Measurements from ENCODE around the gene SERINC5.

Gene SERINC5

DNA sequence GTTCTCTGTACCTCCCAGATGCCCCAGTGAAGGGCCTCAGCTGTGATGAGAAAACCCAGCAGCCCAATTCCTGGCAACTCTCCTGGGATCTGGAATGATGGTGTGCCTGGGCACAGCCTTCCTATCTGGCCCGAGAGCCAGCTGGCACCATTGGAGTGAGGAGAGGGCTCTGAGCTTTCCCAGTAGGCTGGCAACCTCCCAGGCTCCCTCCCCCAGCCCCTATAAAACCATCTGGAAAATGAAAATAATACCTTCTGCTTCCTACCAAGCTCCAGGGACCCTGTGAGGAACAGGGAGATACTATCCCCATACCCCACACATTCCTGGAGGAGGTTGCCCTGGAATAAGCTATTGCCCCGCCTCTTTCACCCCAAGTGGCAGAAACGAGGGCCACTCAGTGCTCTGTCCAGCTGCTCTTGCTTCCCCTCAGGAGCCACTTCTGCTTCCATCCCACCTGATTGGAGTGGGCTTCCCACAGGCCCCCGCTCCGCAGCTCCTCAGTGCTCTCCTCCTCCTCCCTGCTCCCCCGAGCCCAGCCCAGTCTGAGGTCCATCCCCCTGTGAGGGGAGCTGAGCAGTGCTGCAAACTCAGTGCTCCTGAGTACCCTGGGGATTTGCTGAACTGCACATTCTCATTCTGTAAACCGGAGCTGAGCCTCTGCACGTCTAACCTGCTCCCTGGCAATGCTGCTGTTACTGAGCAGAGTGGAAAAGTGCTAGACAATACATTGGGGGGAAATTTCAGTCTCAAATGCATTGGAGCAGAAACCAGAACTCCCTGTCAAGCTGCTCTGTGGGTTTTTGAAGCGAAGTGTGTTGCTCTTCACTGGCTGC, 146.0 kb downstream of the SERINC5 start:
- in situ Hi-C loops (cut with MboI; ENCODE audit: low sequenced_read_pairs, unreplicated experiment) = loop anchor here (25.0 kb wide), 1 partner anchor 552 kb away; the partner anchor contains the start of genes DHFR and MSH3
- no peak for DNase-seq (ENCODE audit: low spot score)
- TF ChIP-seq, protein P1, sequence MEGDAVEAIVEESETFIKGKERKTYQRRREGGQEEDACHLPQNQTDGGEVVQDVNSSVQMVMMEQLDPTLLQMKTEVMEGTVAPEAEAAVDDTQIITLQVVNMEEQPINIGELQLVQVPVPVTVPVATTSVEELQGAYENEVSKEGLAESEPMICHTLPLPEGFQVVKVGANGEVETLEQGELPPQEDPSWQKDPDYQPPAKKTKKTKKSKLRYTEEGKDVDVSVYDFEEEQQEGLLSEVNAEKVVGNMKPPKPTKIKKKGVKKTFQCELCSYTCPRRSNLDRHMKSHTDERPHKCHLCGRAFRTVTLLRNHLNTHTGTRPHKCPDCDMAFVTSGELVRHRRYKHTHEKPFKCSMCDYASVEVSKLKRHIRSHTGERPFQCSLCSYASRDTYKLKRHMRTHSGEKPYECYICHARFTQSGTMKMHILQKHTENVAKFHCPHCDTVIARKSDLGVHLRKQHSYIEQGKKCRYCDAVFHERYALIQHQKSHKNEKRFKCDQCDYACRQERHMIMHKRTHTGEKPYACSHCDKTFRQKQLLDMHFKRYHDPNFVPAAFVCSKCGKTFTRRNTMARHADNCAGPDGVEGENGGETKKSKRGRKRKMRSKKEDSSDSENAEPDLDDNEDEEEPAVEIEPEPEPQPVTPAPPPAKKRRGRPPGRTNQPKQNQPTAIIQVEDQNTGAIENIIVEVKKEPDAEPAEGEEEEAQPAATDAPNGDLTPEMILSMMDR (IDR thresholded peaks at IDR 0.05; ENCODE audit: borderline replicate concordance, control extremely low read depth, extremely low read depth, insufficient read depth, missing control alignments) = no peak

DNA sequence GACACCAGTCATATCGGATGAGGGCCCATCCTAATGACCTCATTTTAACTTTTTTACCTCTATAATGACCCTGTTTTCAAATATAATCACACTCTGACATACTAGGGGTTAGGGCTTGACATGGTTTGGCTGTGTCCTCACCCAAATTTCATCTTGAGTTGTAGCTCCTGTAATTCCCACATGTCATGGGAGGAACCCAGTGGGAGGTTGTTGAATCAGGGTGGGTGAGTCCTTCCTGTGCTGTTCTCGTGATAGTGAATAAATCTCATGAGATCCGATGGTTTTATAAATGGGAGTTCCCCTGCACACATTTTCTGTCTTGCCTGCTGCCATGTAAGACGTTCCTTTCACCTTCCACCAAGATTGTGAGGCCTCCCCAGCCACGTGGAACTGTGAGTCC, 148.9 kb downstream of the SERINC5 start:
- in situ Hi-C loops (cut with MboI; ENCODE audit: low sequenced_read_pairs, unreplicated experiment) = loop anchor here (25.0 kb wide), 1 partner anchor 555 kb away; the partner anchor contains the start of genes DHFR and MSH3
- DNase-seq (ENCODE audit: low spot score) = no peak
- TF ChIP-seq, protein P1 (IDR thresholded peaks at IDR 0.05; ENCODE audit: borderline replicate concordance, control extremely low read depth, extremely low read depth, insufficient read depth, missing control alignments) = no peak

DNA sequence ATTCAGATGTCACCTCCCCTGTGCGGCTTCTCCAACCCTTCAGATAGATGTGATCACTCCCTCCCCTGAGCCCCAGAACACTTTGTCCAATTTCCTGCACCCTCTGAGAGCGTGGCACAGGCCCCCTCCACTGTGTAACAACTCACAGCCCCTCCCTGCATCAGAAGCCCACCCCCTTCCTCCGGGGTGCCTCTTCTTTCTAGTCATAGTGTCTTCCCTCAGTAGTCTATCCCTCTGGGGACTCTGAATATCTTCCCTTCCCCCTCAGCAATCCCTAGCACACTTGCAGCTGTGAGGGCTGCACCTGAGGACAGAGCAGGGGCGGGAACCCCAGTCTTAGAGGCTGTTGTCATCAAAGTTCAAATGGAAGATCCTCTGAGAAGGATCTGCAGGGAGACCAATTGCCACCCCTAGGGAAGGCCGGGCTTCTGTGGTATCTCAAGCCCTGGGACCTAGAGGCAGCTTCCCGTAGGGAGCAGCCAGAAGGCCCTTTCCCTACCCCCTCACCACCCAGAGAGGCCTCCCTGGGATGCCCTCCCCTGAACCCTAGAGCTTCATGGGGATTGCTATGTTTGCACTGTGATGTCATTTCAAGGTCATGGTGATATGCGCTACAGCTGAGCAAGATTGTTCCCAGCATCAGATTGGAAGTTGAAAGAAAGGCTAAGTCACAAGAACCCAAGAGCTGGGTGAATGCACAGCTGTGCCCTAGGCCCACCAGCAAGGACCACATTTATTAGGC, 150.0 kb downstream of the SERINC5 start:
- in situ Hi-C loops (cut with MboI; ENCODE audit: low sequenced_read_pairs, unreplicated experiment) = loop anchor here (25.0 kb wide), 1 partner anchor 556 kb away; the partner anchor contains the start of genes DHFR and MSH3
- TF ChIP-seq, protein P1 (IDR thresholded peaks at IDR 0.05; ENCODE audit: borderline replicate concordance, control extremely low read depth, extremely low read depth, insufficient read depth, missing control alignments) = no peak
- DNase-seq (ENCODE audit: low spot score) = no peak

DNA sequence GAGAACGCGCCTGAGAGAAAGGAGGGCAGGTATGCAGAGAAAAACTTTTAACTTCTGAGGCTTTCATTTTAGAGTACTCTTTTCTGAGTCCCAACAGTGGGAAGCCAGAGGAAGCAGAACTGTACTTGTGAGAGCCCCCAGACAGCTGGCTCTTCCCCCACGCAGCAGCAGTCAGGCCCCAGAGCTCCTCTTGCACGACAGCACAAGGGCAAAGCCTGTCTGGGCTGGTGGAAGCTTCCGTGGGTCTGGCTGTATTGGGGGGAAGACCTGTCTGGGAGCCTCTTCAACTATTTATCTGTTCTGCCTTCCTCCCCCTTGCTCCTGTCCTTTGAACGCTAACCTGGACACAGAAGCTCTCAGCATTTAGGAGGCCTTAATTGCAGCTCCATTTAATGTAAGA, 152.5 kb downstream of the SERINC5 start:
- no peak for DNase-seq (ENCODE audit: low spot score)
- in situ Hi-C loops (cut with MboI; ENCODE audit: low sequenced_read_pairs, unreplicated experiment) = loop anchor here (25.0 kb wide), 1 partner anchor 559 kb away; the partner anchor contains the start of genes DHFR and MSH3
- TF ChIP-seq, protein P1 (IDR thresholded peaks at IDR 0.05; ENCODE audit: borderline replicate concordance, control extremely low read depth, extremely low read depth, insufficient read depth, missing control alignments) = no peak

DNA sequence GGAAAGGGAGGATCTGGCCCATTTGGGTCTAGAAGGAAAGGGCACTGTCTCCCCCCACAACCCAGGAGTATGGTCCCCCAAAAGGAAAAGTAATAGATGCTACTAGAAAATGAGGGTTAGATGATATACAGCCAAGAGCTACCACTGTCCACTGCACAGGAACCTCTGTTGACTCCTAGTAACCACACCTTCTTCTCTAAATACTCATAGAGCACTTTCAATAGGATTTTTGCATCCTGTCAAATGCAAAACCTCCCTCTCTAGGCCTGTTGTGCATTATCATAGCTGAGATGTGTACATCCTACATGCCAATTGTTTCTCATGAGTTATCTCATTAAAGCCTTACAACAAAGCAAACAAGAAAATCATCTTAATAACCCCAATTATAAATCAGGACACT, 153.9 kb downstream of the SERINC5 start:
- in situ Hi-C loops (cut with MboI; ENCODE audit: low sequenced_read_pairs, unreplicated experiment) = loop anchor here (25.0 kb wide), 1 partner anchor 560 kb away; the partner anchor contains the start of genes DHFR and MSH3
- DNase-seq (ENCODE audit: low spot score) = no peak
- TF ChIP-seq, protein P1 (IDR thresholded peaks at IDR 0.05; ENCODE audit: borderline replicate concordance, control extremely low read depth, extremely low read depth, insufficient read depth, missing control alignments) = no peak

DNA sequence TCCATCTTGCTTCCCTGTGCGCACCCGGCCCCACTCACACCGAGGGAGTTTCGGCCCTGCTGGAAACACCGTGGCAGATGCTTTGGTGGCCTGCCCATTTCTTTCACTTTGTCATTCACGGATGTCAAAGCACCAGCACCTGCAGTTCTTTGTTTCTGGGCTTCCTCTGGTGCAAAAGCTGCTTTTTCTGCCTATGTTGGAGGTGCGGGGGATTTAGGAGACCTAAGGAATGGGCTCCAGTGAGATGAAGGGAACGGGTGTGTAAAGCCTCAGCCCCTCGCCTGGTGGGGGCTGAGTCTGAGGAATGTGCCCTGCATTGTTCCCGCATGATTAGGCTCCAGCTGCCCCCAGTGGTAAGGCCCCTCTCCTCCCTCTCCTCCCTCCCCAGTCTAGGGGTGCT, 158.4 kb downstream of the SERINC5 start:
- DNase-seq (ENCODE audit: low spot score) = no peak
- TF ChIP-seq, protein P1 (IDR thresholded peaks at IDR 0.05; ENCODE audit: borderline replicate concordance, control extremely low read depth, extremely low read depth, insufficient read depth, missing control alignments) = no peak
- in situ Hi-C loops (cut with MboI; ENCODE audit: low sequenced_read_pairs, unreplicated experiment) = loop anchor here (10.0 kb wide), 1 partner anchor 197 kb away; no protein-coding TSS in a partner anchor

Data from GM13976 (cell line).